Ramos (cell line): ENCODE data around the gene KIAA0040.

Source experiments
- in situ Hi-C: fragments of 300-500 bp; cut with MboI; formaldehyde crosslinking; loops from one replicate; pipeline ENCODE4 v1.14.3; 2022; ENCODE audit warnings: low sequenced_read_pairs; ENCODE audit not compliant: unreplicated experiment

Gene KIAA0040

GRCh38 chr1:175203570-175204068 lies 11.0 kb upstream of the KIAA0040 start:
- in situ Hi-C loops = no loop called here

GRCh38 chr1:175200678-175201521 lies 8.3 kb upstream of the KIAA0040 start:
- in situ Hi-C loops = no loop called here

GRCh38 chr1:175198332-175198731 lies 5.8 kb upstream of the KIAA0040 start:
- in situ Hi-C loops = no loop called here

GRCh38 chr1:175197531-175197930 lies 5.0 kb upstream of the KIAA0040 start:
- in situ Hi-C loops = no loop called here

GRCh38 chr1:175195798-175196197 lies 3.2 kb upstream of the KIAA0040 start:
- in situ Hi-C loops = no loop called here

- in situ Hi-C loops = no loop called here
Measured at GRCh38 chr1:175195281-175195680, 2.7 kb upstream of the KIAA0040 start.

- in situ Hi-C loops = no loop called here
Measured at GRCh38 chr1:175193527-175193910, 943 bp upstream of the KIAA0040 start.

GRCh38 chr1:175192111-175192629 lies 406 bp downstream of the KIAA0040 start:
- in situ Hi-C loops = no loop called here

- in situ Hi-C loops = no loop called here
Measured at GRCh38 chr1:175191659-175192058, 917 bp downstream of the KIAA0040 start.

- in situ Hi-C loops = no loop called here
Measured at GRCh38 chr1:175188936-175189335, 3.6 kb downstream of the KIAA0040 start.

- in situ Hi-C loops = no loop called here
Measured at GRCh38 chr1:175186433-175187160, 6.0 kb downstream of the KIAA0040 start.

- in situ Hi-C loops = no loop called here
Measured at GRCh38 chr1:175185903-175186302, 6.7 kb downstream of the KIAA0040 start.

GRCh38 chr1:175183586-175183985 lies 9.0 kb downstream of the KIAA0040 start:
- in situ Hi-C loops = no loop called here

- in situ Hi-C loops = no loop called here
Measured at GRCh38 chr1:175182201-175182746, 10.3 kb downstream of the KIAA0040 start.

- in situ Hi-C loops = no loop called here
Measured at GRCh38 chr1:175179837-175180590, 12.6 kb downstream of the KIAA0040 start.

- in situ Hi-C loops = no loop called here
Measured at GRCh38 chr1:175178456-175178855, 14.1 kb downstream of the KIAA0040 start.

GRCh38 chr1:175178056-175178455 lies 14.5 kb downstream of the KIAA0040 start:
- in situ Hi-C loops = no loop called here

GRCh38 chr1:175176246-175176645 lies 16.3 kb downstream of the KIAA0040 start:
- in situ Hi-C loops = no loop called here

GRCh38 chr1:175174309-175175102 lies 18.1 kb downstream of the KIAA0040 start:
- in situ Hi-C loops = no loop called here
